ENCODE results near the gene CDH13. TPM values are rescaled to one million over a fixed set of nuclear protein-coding genes. Genes with fewer than 3 reads are reported as not detected.

Gene CDH13
- total and polyA plus RNA-seq, 2 donors (not counting 3 experiments of a cell fraction or from before 2014, with no cell fraction given): 96.6 to 124 TPM

- FAIRE-seq (no peak), DNase-seq (ENCODE audit: low read depth, low spot score) (no peak)
- Histone ChIP-seq H3K9me3 (replicated peaks; ENCODE audit: control insufficient read depth, insufficient read depth, low read length) (no peaks in the 10 kb centered on the region), H3K27me3 (ENCODE audit: control insufficient read depth in 2 of 2, insufficient read depth in 2 of 2, low read length in 2 of 2) (no peaks in the 10 kb centered on the region), H3K4me3 (replicated peaks in 1 of 3; ENCODE audit: insufficient read depth in 1 of 3, low read depth in 1 of 3, low read length in 3 of 3) (no peak overlapping the region), H3K4me1 (ENCODE audit: control insufficient read depth, extremely low read depth, insufficient read depth, low read length) (peaks cover 7% of the 10 kb centered on the region), H3K27ac (ENCODE audit: insufficient read depth, low read depth, low read length) (no peak overlapping the region), H2AFZ (ENCODE audit: low read depth, low read length) (no peak overlapping the region), H3K36me3 (ENCODE audit: control insufficient read depth in 2 of 2, extremely low read depth in 1 of 2, insufficient read depth in 2 of 2, low read length in 2 of 2) (peaks cover 2 to 4% of the 10 kb centered on the region in 2 experiments), H3K9me1 (replicated peaks; ENCODE audit: control insufficient read depth, extremely low read depth, insufficient read depth, low read length) (no peaks in the 10 kb centered on the region), H4K20me1 (replicated peaks; ENCODE audit: control insufficient read depth, extremely low read depth, insufficient read depth, low read length) (no peaks in the 10 kb centered on the region), H3K79me2 (ENCODE audit: control insufficient read depth, insufficient read depth, low read length) (no peaks in the 10 kb centered on the region), H3K4me2 (ENCODE audit: insufficient read depth, low read length) (no peak overlapping the region), H3K9ac (replicated peaks; ENCODE audit: extremely low read depth, insufficient read depth, low read length) (no peak overlapping the region)
- no peak for TF ChIP-seq MAX (IDR thresholded peaks at IDR 0.05; ENCODE audit: insufficient read depth, insufficient read length)
- no peak for TF ChIP-seq FOS (IDR thresholded peaks at IDR 0.05; ENCODE audit: borderline replicate concordance, insufficient read depth, low read length)
- TF ChIP-seq POLR2AphosphoS5 (IDR thresholded peaks at IDR 0.05; ENCODE audit: insufficient read depth, low read depth, low read length): no peak
- TF ChIP-seq EZH2 (IDR thresholded peaks at IDR 0.05; ENCODE audit: borderline replicate concordance, low read depth, low read length, severe bottlenecking): no peak
- no peak for TF ChIP-seq CTCF (IDR thresholded peaks at IDR 0.05; ENCODE audit: extremely low read depth in 1 of 2, insufficient read depth in 1 of 2, low read depth in 1 of 2, low read length in 2 of 2)
- no peak for TF ChIP-seq POLR2A (IDR thresholded peaks at IDR 0.05; ENCODE audit: low read depth, low read length)
- no peak for TF ChIP-seq MYC (IDR thresholded peaks at IDR 0.05; ENCODE audit: low read depth, low read length)
- TF ChIP-seq JUN (IDR thresholded peaks at IDR 0.05; ENCODE audit: borderline replicate concordance, insufficient read depth, insufficient read length, low read depth): no peak
- TF ChIP-seq GATA2 (IDR thresholded peaks at IDR 0.05; ENCODE audit: insufficient read depth, insufficient read length, low read depth, low read length): no peak
- POLR2A ChIA-PET: no interaction called here
- dilution Hi-C loops (cut with MboI; ENCODE audit: extremely low pct_ligation_motif_present, low sequenced_read_pairs): no loop called here
- BruUV-seq (replicated peaks): no TSS peak
- CTCF ChIA-PET: interaction anchor here (1.0 to 1.3 kb wide), 2 partner anchors 16 to 403 kb away, joined by 3 read pairs; no protein-coding TSS in a partner anchor
- intact Hi-C loops (cut with micrococcal nuclease): no loop called here
Observed at GRCh38 chr16:82709987-82710386, 83.2 kb downstream of the CDH13 start.

All from endothelial cell of umbilical vein (primary cell).